Raji (cell line): ENCODE results near the gene VSIG10L2.

Experiments
- POLR2A ChIP-seq: IDR thresholded peaks from 2 replicates; pipeline ENCODE4 v1.6.1; 2011; ENCODE audit warnings: low read depth, low read length, control low read depth; ENCODE audit not compliant: insufficient read depth

Gene VSIG10L2

GRCh38 chr11:125951731-125952130, 5.9 kb downstream of the VSIG10L2 start:
- no peak for TF ChIP-seq POLR2A

DNA sequence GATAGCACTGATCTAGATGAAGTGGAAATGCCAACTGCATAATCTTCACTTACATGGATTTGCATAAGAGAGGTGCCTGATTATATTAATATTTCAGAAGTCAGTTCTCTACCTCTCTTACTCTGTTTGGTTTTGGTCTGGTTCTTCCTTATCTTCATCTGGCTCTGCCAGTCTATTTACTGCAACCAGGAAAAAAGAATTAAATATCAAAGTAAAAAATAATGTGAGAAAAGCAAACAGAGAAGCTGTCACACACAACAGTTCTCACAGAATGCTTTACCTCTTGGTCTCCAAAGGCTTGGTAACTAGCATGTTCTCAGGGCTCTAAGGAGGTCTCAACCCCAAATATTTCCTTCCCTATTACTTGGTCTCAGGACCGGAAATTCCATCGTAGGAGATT, 6.7 kb downstream of the VSIG10L2 start:
- TF ChIP-seq POLR2A = no peak

GRCh38 chr11:125952973-125953372, 7.1 kb downstream of the VSIG10L2 start:
- no peak for TF ChIP-seq POLR2A

DNA sequence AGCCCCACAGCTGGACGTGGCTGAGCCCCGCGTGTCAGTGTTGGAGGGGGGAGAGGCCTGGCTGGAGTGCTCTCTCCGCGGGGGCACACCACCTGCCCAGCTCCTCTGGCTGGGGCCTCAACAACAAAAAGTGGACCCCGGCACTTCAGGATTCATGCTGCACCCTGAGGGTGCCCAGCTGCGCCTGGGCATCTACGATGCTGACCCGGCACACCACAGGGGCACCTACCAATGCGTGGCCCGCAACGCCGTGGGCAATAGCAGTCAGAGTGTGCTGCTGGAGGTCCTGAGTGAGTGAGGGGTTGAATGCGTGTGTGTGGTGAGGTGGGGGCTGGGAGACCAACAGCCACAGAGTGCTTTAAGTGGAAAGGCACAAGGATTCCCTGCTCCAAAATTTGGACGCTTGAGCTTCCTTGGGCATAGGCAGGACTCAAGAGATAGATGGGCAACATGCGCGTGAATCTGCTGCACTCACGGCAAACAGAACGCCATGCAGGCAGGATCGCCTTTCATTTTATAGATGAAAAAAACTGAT, 7.6 kb downstream of the VSIG10L2 start:
- TF ChIP-seq POLR2A = no peak

- TF ChIP-seq POLR2A = no peak
Observed at GRCh38 chr11:125954123-125954944, 8.5 kb downstream of the VSIG10L2 start.

DNA sequence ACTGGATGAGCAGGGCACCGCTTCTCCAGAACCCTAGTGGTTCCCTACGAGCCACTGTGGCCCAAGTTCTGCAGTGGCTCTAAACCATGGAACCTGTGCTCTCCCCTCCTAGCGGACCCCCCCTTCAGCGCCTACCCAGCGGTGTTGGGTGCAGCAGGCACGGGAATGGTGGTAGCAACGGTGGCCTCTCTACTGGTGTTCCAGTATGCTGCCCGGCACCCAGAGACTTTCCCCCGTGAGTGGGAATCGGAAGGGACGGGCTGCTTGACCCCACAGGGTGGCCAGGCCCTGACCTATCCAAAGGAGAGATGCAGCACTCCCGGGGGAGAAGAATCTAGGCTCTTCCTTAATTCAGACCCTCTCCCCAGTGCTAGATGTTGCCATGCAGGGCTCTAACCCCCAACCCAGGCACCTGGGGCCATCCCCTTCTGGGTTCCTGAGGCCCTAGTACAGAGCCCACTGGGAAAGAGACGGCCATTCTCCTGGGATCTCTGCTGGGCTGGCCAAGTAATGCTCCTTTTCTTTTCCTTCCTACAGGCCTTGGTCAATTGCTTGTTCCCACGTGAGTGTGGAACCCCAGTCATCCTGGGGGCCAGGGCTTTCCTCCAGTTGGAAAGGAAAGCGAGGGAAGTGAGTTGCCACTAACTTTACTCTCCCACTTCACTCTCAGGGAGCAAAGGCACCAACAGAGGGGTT, 9.2 kb downstream of the VSIG10L2 start:
- no peak for TF ChIP-seq POLR2A

- TF ChIP-seq POLR2A = no peak
Observed at GRCh38 chr11:125955856-125956255, 10.0 kb downstream of the VSIG10L2 start.

DNA sequence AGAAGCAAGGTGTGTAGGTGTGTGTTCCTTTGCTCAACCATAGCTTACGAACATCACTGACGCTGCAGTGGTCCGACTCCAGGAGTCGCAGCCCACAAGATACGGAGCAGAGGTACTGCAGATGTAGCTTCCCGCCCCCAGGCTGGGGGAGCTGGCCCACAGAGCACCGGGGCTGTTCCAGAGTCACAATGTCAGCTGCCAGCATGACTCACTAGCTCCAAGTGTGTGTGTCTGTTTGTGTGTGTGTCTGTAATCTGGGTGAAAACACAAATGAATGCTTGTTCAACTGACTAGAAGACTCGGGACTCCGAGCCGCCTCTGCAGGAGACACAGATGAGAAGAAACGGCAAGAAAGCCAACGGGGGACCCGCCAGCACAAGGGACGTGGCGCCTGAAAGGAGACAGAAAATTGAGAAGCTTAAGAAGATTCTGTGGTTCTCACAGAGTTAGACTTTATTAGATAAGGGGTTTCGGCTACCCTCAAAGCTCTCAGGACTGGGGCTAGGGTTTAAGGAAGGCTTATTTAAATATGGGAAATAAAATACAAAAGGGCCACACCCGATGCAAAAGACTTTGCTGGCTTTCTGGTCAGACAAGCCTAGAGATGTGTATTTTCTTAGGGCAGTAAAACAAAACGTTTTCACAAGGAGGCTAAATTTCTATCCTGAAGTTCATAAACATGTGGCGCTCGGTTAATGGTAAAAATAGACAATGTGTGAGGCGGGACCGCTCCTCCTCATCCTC, 10.7 kb downstream of the VSIG10L2 start:
- no peak for TF ChIP-seq POLR2A

DNA sequence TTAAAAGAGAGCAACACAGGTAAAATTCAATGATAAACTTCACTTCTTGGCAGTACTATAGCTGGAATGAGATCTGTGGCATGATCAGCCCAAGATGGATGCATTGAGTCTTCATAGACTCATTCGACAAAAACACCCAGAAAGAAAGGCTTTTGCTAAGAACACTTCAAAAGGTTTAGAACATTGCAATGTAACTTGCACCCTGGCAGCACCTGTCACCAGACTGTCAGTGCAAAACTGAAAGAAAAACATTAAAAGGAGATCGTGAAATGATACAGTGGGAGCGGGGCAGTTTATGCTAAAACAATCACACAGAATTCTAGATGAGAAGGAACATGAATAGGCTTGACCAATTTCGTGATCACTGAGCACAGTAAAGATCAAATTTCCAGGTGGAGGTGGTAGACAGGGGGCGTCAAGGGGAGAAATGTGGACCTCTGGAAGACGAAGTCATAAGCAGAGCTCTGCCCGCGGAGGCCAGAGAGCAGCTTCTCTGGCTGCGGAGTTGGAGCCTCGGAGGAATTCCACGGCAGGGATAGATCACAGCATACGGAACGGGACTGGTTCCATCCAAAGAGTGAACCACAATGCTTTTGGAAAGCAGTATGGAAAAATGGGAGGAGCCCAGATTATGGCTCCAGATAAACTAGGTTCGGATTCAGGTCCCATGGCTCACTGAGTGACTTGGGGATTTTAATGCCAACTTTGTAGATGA, 11.9 kb downstream of the VSIG10L2 start:
- no peak for TF ChIP-seq POLR2A

- TF ChIP-seq POLR2A = no peak
Observed at GRCh38 chr11:125958872-125959400, 13.1 kb downstream of the VSIG10L2 start.

DNA sequence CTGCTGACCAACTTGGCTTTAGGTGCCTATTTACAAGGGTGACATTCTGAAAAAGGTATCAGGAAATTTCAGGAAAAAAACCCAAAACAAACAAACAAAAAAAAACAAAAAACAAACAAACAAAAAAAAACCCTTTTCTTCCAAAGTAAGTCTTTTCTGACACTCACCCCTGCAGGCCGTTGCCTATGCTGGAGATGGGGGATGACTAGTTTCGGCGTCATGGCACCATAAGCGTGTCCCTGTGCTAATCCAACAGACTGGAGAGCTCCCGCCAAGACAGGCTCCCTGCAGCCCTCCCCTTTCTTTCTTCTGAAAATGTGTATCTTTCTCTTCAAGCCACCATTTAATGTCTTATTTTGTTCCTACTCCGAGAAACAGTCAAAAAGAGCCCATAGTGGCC, 13.7 kb downstream of the VSIG10L2 start:
- TF ChIP-seq POLR2A = no peak

GRCh38 chr11:125959931-125960330, 14.1 kb downstream of the VSIG10L2 start:
- no peak for TF ChIP-seq POLR2A

DNA sequence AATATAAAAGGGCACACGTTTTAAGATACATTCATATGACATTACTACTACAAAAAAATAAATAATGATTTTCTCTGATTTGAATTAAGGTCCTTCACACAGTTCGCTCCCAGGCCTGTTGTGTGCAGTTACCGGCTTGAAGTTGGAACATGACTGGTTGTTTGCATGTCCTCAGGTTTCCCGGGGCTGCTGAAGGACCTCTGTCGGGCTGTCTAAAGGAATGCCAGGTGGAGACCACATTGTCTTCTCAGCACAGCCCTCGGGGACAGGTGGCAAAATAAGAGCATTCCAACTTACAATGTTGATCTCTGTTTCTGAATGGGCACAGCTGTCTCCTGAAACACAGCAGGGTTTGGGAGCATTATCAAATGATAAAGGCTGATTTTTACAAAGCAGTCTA, 14.9 kb downstream of the VSIG10L2 start:
- no peak for TF ChIP-seq POLR2A

DNA sequence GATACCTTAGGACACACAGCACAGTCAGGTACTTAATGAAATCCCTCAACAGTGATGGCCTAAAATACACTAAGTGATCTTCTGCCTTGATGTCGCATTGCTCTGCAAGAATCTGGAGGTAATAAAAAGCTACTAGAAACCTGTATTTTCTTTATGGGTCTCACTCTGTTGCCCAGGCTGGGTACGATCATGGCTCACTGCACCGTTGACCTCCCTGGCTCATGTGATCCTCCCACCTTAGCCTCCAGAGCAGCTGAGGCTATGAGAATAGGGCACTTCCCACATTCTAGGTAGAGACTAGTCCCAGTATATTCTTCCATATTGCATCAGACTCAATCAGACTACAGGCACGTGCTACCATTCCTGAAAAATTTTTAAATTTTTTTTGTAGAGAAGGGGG, 21.7 kb downstream of the VSIG10L2 start:
- TF ChIP-seq POLR2A = no peak

DNA sequence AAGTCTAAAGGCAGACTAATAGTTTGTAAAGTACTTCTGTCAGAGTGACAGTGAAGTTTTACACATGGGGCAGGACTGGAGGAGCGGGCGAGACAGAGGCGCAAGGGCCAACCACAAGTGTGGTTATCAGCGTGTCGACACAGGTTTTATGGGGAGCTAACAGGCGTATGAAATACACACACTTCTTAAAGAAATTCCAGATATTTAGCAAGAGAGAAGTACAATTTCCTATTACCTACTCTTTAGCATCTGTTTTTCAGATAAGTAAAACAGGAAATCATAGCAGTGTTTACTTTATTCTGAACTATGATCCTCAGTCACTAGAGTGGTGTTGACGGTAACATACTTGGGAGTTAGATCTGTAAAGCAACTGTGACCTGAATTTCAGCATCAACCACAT, 22.5 kb downstream of the VSIG10L2 start:
- no peak for TF ChIP-seq POLR2A
